ENCODE data around the gene UBAP1.
"Not testable (repeated sequence)": the region's sequence is repeated elsewhere in the genome, so short reads cannot be mapped to it uniquely, and the experiment has no call there.

Gene UBAP1

DNA sequence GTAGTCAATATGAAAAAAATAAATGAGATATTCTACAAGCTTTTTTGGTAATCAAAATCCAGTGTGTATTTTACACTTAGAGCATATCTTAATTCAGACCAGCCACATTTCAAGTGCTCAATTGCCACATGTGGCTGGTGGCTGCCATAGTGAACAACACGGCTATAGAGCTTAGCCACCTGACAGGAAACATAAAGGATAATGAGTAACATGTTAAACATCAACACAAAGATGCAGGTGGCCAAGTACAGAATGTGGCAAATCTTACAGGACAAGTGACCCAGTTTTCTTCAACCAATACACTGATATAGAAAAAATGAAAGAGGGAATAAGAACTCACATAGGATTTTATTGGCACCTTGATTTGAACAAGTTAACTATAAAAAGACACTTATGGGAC lies 88.8 kb downstream of the UBAP1 start:
- no peak for DNase-seq

GRCh38 chr9:34271265-34272006 lies 92.6 kb downstream of the UBAP1 start:
- no peak for DNase-seq

DNA sequence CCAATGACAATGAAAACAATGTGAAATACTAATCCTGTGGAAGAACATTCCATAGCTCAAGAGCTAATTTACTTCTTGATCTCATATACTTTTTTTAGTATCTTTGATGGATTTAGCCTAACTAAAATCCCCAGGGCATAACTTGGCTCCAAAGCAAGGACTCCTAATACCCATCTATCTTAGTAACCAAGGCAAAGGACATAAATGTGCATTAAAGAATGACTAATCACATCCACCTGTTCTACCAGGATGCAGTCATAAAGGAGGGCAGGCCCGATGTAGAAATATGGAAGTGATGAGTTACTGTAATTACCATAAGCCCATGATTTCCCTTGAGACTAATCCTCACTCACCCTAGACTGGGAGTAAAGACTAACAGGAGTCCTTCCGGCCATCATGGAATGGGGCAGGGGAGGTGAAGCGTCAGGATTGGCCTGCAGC lies 93.3 kb downstream of the UBAP1 start:
- DNase-seq = no peak

DNA sequence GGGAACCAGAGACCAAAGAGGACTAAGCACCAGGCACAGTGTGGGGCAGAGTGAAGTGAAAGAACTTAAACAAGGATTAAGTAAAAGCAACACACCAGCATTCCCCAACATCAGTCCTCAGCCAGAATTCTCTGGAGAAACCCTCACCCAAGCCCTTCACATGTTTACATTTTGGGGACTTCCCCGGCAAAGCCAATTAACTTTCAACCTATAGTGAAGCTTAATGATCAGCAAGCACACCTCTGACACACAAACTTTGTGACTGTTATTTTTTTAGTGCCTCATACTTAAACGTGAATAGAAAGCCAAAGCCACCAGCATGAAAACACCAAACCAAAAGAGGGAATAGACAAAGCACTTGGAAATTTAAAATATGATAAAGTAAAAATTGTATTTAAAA lies 94.7 kb downstream of the UBAP1 start:
- not testable (repeated sequence) for DNase-seq

GRCh38 chr9:34275811-34276210 lies 97.0 kb downstream of the UBAP1 start:
- DNase-seq = no peak

- no peak for DNase-seq
These were observed 97.9 kb downstream of the UBAP1 start for GRCh38 chr9:34276772-34277171.

GRCh38 chr9:34279411-34279810 lies 100.6 kb downstream of the UBAP1 start:
- DNase-seq = no peak

DNA sequence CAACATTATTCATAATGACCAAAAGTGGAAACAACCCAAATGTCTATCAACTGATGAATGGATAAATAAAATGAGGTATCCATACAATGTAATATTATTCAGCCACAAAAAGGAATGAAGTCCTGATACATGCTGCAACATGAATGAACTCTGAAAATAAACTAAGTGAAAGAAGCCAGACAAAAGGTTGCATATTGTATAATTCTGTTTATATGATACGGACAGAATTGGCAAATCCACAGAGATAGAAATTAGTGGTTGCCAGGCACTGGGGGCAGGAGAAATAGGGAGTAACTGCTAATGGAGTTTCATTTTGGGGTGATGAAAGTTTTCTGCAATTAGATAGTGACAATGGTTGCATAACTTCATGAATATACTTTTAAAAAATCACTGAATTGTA lies 103.3 kb downstream of the UBAP1 start:
- DNase-seq = no peak

DNA sequence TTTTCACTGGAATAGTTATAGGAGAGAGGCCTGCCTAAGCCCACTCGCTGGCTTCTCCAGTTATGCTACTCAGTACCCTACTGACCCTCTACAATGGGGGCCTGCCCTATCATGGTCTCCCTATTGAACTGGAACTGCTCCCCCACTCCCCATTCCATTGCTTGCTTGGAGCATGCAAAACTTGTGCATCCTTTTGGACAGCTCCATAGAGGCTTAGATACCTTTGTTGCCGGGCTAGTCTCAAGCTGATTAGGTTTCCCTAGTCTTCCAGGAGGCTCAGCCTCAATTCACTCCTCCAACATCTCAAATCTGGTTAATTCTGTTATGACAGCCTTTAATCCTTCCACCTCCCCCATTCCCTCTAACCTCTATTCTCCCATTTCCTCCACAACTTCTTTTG lies 110.3 kb downstream of the UBAP1 start:
- no peak for DNase-seq

GRCh38 chr9:34291023-34291422 lies 112.2 kb downstream of the UBAP1 start:
- no peak for DNase-seq

GRCh38 chr9:34291423-34291822 lies 112.6 kb downstream of the UBAP1 start:
- no peak for DNase-seq

GRCh38 chr9:34292552-34292951 lies 113.7 kb downstream of the UBAP1 start:
- DNase-seq = no peak

- DNase-seq = not testable (repeated sequence)
These were observed 122.2 kb downstream of the UBAP1 start for GRCh38 chr9:34301064-34301463.
